Retinal pigment epithelial cell (primary cell): ENCODE results near the gene CACNA1C.

Experiments
- DNase-seq: peaks from one replicate; pipeline ENCODE4 v3.0.0-alpha.2; 2010; ENCODE audit warnings: low read depth
- H3K4me3 ChIP-seq: 2 replicates; pipeline ENCODE4 v1.5.1; 2011; ENCODE audit warnings: mild to moderate bottlenecking, low read length, control low read depth, moderate library complexity
- TF ChIP-seq, protein P1 (sequence below): conservative IDR thresholded peaks from 2 replicates; pipeline ENCODE4 v1.5.1; 2011; ENCODE audit warnings: low read depth, low read length, control low read depth, inconsistent platforms

CACNA1C gene

GRCh38 chr12:2221030-2221621 lies 168.3 kb downstream of the CACNA1C start:
- TF ChIP-seq, protein P1, sequence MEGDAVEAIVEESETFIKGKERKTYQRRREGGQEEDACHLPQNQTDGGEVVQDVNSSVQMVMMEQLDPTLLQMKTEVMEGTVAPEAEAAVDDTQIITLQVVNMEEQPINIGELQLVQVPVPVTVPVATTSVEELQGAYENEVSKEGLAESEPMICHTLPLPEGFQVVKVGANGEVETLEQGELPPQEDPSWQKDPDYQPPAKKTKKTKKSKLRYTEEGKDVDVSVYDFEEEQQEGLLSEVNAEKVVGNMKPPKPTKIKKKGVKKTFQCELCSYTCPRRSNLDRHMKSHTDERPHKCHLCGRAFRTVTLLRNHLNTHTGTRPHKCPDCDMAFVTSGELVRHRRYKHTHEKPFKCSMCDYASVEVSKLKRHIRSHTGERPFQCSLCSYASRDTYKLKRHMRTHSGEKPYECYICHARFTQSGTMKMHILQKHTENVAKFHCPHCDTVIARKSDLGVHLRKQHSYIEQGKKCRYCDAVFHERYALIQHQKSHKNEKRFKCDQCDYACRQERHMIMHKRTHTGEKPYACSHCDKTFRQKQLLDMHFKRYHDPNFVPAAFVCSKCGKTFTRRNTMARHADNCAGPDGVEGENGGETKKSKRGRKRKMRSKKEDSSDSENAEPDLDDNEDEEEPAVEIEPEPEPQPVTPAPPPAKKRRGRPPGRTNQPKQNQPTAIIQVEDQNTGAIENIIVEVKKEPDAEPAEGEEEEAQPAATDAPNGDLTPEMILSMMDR, result no peak
- DNase-seq, result no peak
- no peak overlapping the region for H3K4me3 ChIP-seq

- no peak overlapping the region for H3K4me3 ChIP-seq
- no peak for DNase-seq
- TF ChIP-seq, protein P1, result no peak
Measured at GRCh38 chr12:2222691-2223090, 169.9 kb downstream of the CACNA1C start.

DNA sequence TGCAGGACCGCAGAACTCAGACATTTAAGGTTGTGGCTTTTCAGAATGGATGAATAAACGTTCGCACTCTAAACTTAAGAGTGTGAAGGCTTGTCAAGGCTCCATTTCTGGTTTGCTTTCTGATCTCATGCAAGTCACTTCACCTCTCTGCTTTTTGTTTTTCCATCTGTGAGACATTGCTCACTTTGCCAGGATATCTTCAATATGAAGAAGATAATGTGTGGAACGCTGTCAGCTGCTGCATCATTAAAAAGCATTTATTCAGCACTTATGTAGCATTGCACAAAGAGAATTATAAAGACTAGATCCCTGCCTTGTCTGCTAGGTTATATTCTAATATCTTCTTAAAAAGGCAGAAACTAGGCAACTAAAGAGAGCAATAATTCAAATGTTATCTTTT lies 172.2 kb downstream of the CACNA1C start:
- H3K4me3 ChIP-seq, result no peak overlapping the region
- TF ChIP-seq, protein P1, result no peak
- no peak for DNase-seq

DNA sequence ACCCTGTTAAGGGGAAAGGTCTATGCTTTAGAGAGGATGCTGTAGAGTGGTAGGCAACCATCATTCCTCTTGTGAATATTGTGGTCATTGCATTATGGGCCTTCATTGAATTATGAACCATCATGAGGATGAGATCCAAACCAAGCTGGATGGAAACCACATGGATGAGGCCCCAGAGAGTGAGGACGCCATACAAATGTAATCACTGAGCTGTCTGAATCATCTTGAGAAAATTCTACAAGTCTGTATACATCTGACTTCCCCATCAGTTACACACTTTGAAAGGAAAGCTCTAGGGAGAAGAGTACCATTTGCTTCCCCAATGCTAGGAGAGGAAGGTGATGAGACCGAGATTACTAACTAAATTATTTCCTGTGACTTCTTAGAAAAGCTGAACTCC lies 172.9 kb downstream of the CACNA1C start:
- DNase-seq, result no peak
- TF ChIP-seq, protein P1, result no peak
- H3K4me3 ChIP-seq, result no peak overlapping the region

- TF ChIP-seq, protein P1, result no peak
- no peak overlapping the region for H3K4me3 ChIP-seq
- no peak for DNase-seq
Measured at GRCh38 chr12:2226641-2227040, 173.9 kb downstream of the CACNA1C start.

DNA sequence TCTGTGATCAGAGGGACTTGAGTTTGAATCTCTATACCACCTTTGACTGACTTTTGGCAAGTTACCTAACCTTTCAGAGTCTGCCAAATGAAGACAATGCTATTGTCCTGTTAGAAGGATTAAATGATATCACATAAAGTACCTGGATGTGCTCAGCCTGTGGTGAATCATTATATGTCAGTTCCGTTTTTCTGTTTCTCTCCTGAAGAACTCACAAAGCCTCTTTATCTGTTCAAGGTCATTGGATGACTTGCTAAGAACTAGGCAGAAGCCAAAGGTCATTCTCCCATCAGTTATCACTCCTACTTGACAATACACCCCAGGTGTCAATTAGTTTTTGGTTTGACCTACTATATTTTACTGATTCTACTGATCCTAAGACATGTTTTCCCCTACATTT lies 174.6 kb downstream of the CACNA1C start:
- H3K4me3 ChIP-seq, result no peak overlapping the region
- TF ChIP-seq, protein P1, result no peak
- DNase-seq, result no peak

- DNase-seq, result no peak
- TF ChIP-seq, protein P1, result no peak
- H3K4me3 ChIP-seq, result no peak overlapping the region
Measured at GRCh38 chr12:2228535-2228934, 175.7 kb downstream of the CACNA1C start.
